ENCODE results near the gene BBX. TPM values are rescaled to one million over a fixed set of nuclear protein-coding genes. Genes with fewer than 3 reads are reported as not detected.
A peak's percentile ranks its signal among the peaks of the same experiment; 100 is the strongest.

The BBX gene
- total and polyA plus RNA-seq, 9 donors = 21.7 to 51.3 (median 41.5) TPM

- Histone ChIP-seq H3K36me3 (ENCODE audit: control insufficient read depth, insufficient read depth, low read length) (peaks cover under 1% of the 10 kb centered on the region), H3K27ac (ENCODE audit: low read length) (no peak overlapping the region), H3K27me3 (ENCODE audit: control insufficient read depth, insufficient read depth, low read length) (no peaks in the 10 kb centered on the region), H3K4me1 (ENCODE audit: control insufficient read depth, insufficient read depth, low read length) (no peaks in the 10 kb centered on the region), H3K9me3 (replicated peaks; ENCODE audit: control insufficient read depth, low read depth, low read length) (no peaks in the 10 kb centered on the region), H3K4me3 (ENCODE audit: low read length) (no peak overlapping the region)
- 90% methylated on average over 4 of the region's 9 CpGs for WGBS (ENCODE audit: insufficient coverage)
- DNase-seq = no peak
Observed at GRCh38 chr3:107531917-107532469, 9.2 kb downstream of the BBX start.

GRCh38 chr3:107540857-107541256 is 18.1 kb downstream of the BBX start:
- WGBS (ENCODE audit: insufficient coverage) = no CpG with 5 or more reads among the region's 3 CpGs
- no peaks in the 10 kb centered on the region for H3K9me3 ChIP-seq (replicated peaks; ENCODE audit: control insufficient read depth, low read depth, low read length)

GRCh38 chr3:107542665-107543064 is 19.9 kb downstream of the BBX start:
- H3K27me3 ChIP-seq (ENCODE audit: control insufficient read depth, insufficient read depth, low read length) = no peaks in the 10 kb centered on the region
- WGBS (ENCODE audit: insufficient coverage) = 94% methylated on average over 2 of the region's 2 CpGs

More at GRCh38 chr3:107540857-107541256, 18.1 kb downstream of the BBX start:
- H3K27me3 ChIP-seq (ENCODE audit: control insufficient read depth, insufficient read depth, low read length) = no peaks in the 10 kb centered on the region
- H3K4me3 ChIP-seq (ENCODE audit: low read length) = no peak overlapping the region
- no peaks in the 10 kb centered on the region for H3K4me1 ChIP-seq (ENCODE audit: control insufficient read depth, insufficient read depth, low read length)
- no peak for DNase-seq
- H3K36me3 ChIP-seq (ENCODE audit: control insufficient read depth, insufficient read depth, low read length) = no peaks in the 10 kb centered on the region
- no peak overlapping the region for H3K27ac ChIP-seq (ENCODE audit: low read length)

GRCh38 chr3:107543666-107544065 is 20.9 kb downstream of the BBX start:
- Histone ChIP-seq H3K27ac (ENCODE audit: low read length) (no peak overlapping the region), H3K27me3 (ENCODE audit: control insufficient read depth, insufficient read depth, low read length) (no peaks in the 10 kb centered on the region), H3K4me1 (ENCODE audit: control insufficient read depth, insufficient read depth, low read length) (no peaks in the 10 kb centered on the region), H3K9me3 (replicated peaks; ENCODE audit: control insufficient read depth, low read depth, low read length) (no peaks in the 10 kb centered on the region), H3K4me3 (ENCODE audit: low read length) (no peak overlapping the region), H3K36me3 (ENCODE audit: control insufficient read depth, insufficient read depth, low read length) (no peaks in the 10 kb centered on the region)
- peak; percentile 17 for DNase-seq
- no CpG with 5 or more reads among the region's 4 CpGs for WGBS (ENCODE audit: insufficient coverage)

More at GRCh38 chr3:107542665-107543064, 19.9 kb downstream of the BBX start:
- H3K4me1 ChIP-seq (ENCODE audit: control insufficient read depth, insufficient read depth, low read length) = no peaks in the 10 kb centered on the region
- no peak overlapping the region for H3K27ac ChIP-seq (ENCODE audit: low read length)
- DNase-seq = no peak
- H3K9me3 ChIP-seq (replicated peaks; ENCODE audit: control insufficient read depth, low read depth, low read length) = no peaks in the 10 kb centered on the region
- no peaks in the 10 kb centered on the region for H3K36me3 ChIP-seq (ENCODE audit: control insufficient read depth, insufficient read depth, low read length)
- H3K4me3 ChIP-seq (ENCODE audit: low read length) = no peak overlapping the region

GRCh38 chr3:107545680-107546120 is 22.9 kb downstream of the BBX start:
- Histone ChIP-seq H3K36me3 (ENCODE audit: control insufficient read depth, insufficient read depth, low read length) (no peaks in the 10 kb centered on the region), H3K27me3 (ENCODE audit: control insufficient read depth, insufficient read depth, low read length) (no peaks in the 10 kb centered on the region), H3K27ac (ENCODE audit: low read length) (no peak overlapping the region), H3K4me3 (ENCODE audit: low read length) (no peak overlapping the region), H3K4me1 (ENCODE audit: control insufficient read depth, insufficient read depth, low read length) (no peaks in the 10 kb centered on the region), H3K9me3 (replicated peaks; ENCODE audit: control insufficient read depth, low read depth, low read length) (no peaks in the 10 kb centered on the region)
- WGBS (ENCODE audit: insufficient coverage) = no CpG with 5 or more reads among the region's 1 CpG
- no peak for DNase-seq

- Histone ChIP-seq H3K4me1 (ENCODE audit: control insufficient read depth, insufficient read depth, low read length) (no peaks in the 10 kb centered on the region), H3K27me3 (ENCODE audit: control insufficient read depth, insufficient read depth, low read length) (no peaks in the 10 kb centered on the region), H3K27ac (ENCODE audit: low read length) (no peak overlapping the region), H3K9me3 (replicated peaks; ENCODE audit: control insufficient read depth, low read depth, low read length) (no peaks in the 10 kb centered on the region), H3K4me3 (ENCODE audit: low read length) (no peak overlapping the region), H3K36me3 (ENCODE audit: control insufficient read depth, insufficient read depth, low read length) (no peaks in the 10 kb centered on the region)
- WGBS (ENCODE audit: insufficient coverage) = no CpG with 5 or more reads among the region's 2 CpGs
- DNase-seq = no peak
Observed at GRCh38 chr3:107548601-107549000, 25.8 kb downstream of the BBX start.

- no peaks in the 10 kb centered on the region for H3K36me3 ChIP-seq (ENCODE audit: control insufficient read depth, insufficient read depth, low read length)
- 60% methylated on average over 1 of the region's 3 CpGs for WGBS (ENCODE audit: insufficient coverage)
Observed at GRCh38 chr3:107555359-107555758, 32.6 kb downstream of the BBX start.

GRCh38 chr3:107557743-107558142 is 35.0 kb downstream of the BBX start:
- DNase-seq = no peak
- Histone ChIP-seq H3K27ac (ENCODE audit: low read length) (no peak overlapping the region), H3K4me1 (ENCODE audit: control insufficient read depth, insufficient read depth, low read length) (no peaks in the 10 kb centered on the region), H3K27me3 (ENCODE audit: control insufficient read depth, insufficient read depth, low read length) (no peaks in the 10 kb centered on the region), H3K9me3 (replicated peaks; ENCODE audit: control insufficient read depth, low read depth, low read length) (no peaks in the 10 kb centered on the region), H3K4me3 (ENCODE audit: low read length) (no peak overlapping the region), H3K36me3 (ENCODE audit: control insufficient read depth, insufficient read depth, low read length) (no peaks in the 10 kb centered on the region)
- 100% methylated on average over 1 of the region's 2 CpGs for WGBS (ENCODE audit: insufficient coverage)

More at GRCh38 chr3:107555359-107555758, 32.6 kb downstream of the BBX start:
- Histone ChIP-seq H3K4me3 (ENCODE audit: low read length) (no peak overlapping the region), H3K27me3 (ENCODE audit: control insufficient read depth, insufficient read depth, low read length) (no peaks in the 10 kb centered on the region), H3K4me1 (ENCODE audit: control insufficient read depth, insufficient read depth, low read length) (no peaks in the 10 kb centered on the region), H3K9me3 (replicated peaks; ENCODE audit: control insufficient read depth, low read depth, low read length) (no peaks in the 10 kb centered on the region), H3K27ac (ENCODE audit: low read length) (no peak overlapping the region)
- DNase-seq = no peak

GRCh38 chr3:107560166-107560565 is 37.4 kb downstream of the BBX start:
- no peak for DNase-seq
- Histone ChIP-seq H3K4me1 (ENCODE audit: control insufficient read depth, insufficient read depth, low read length) (peaks cover 2% of the 10 kb centered on the region), H3K9me3 (replicated peaks; ENCODE audit: control insufficient read depth, low read depth, low read length) (no peaks in the 10 kb centered on the region), H3K36me3 (ENCODE audit: control insufficient read depth, insufficient read depth, low read length) (no peaks in the 10 kb centered on the region), H3K27me3 (ENCODE audit: control insufficient read depth, insufficient read depth, low read length) (no peaks in the 10 kb centered on the region), H3K27ac (ENCODE audit: low read length) (no peak overlapping the region), H3K4me3 (ENCODE audit: low read length) (no peak overlapping the region)
- WGBS (ENCODE audit: insufficient coverage) = no CpG with 5 or more reads among the region's 1 CpG

- no peaks in the 10 kb centered on the region for H3K36me3 ChIP-seq (ENCODE audit: control insufficient read depth, insufficient read depth, low read length)
- H3K4me3 ChIP-seq (ENCODE audit: low read length) = no peak overlapping the region
- H3K9me3 ChIP-seq (replicated peaks; ENCODE audit: control insufficient read depth, low read depth, low read length) = no peaks in the 10 kb centered on the region
- DNase-seq = peak; percentile 7
- no peaks in the 10 kb centered on the region for H3K27me3 ChIP-seq (ENCODE audit: control insufficient read depth, insufficient read depth, low read length)
- peaks cover 2% of the 10 kb centered on the region for H3K4me1 ChIP-seq (ENCODE audit: control insufficient read depth, insufficient read depth, low read length)
- no peak overlapping the region for H3K27ac ChIP-seq (ENCODE audit: low read length)
- WGBS (ENCODE audit: insufficient coverage) = 60% methylated on average over 1 of the region's 6 CpGs
Observed at GRCh38 chr3:107561980-107562379, 39.2 kb downstream of the BBX start.

All from muscle of leg (tissue), 11 donors.